NCI-H460 (cell line): ENCODE data around the gene EXT2. TPM values are rescaled to one million over a fixed set of nuclear protein-coding genes. Genes with fewer than 3 reads are reported as not detected.
A peak's percentile ranks its signal among the peaks of the same experiment; 100 is the strongest.

Source experiments
- DNase-seq: peaks from one replicate; pipeline ENCODE4 v3.0.0-alpha.2; 2016; ENCODE audit warnings: low read depth; ENCODE audit errors: extremely low read depth
- total RNA-seq: library from RNA; depleted of rRNA; stranded (reverse); fragments of >200 nt; shearing (Covaris generic); gene quantifications from 2 replicates; pipeline ENCODE4 v1.2.3, GENCODE V29; 2014

The EXT2 gene
- total RNA-seq, 1 experiment from 2014 or later = 63.8 TPM

GRCh38 chr11:44228379-44228778, 132.9 kb downstream of the EXT2 start:
- no peak for DNase-seq

DNA sequence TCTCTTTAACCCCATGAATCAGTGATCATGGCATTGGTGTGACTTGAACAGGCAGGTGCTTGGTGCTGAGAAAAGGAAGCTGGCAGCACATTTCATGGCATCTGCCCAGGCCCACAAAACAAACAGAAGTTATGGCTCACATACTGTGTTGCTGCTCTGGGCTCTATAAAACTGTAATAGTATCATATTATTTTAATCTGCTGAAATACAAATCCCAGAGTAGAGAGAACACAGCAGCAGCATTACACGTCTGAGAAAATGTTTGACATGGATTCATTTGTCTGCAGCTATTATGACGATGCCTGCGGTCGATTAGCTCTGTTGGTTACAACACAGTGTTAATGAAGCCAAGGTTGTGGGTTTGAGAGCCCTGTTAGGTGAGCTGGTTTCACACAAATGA, 133.6 kb downstream of the EXT2 start:
- DNase-seq = no peak

DNA sequence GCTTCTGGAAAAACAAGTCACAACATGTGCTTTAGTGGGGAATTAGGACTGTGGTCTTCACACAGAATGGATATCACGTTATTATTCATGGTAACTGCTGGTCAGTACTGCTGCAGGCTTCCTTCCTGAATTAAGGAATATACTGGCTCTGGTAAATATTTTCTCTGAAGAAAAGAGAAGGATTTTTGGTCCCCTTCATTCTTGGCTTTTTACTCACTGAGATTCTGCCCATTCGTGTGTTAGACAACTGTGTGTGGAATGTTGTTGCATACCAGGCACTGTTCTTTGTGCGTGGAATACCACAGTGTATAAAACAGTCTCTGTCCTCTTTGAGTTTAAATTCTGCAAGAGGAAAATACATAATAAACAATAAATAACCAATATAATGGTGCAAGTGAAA, 134.1 kb downstream of the EXT2 start:
- DNase-seq = no peak

GRCh38 chr11:44235765-44236201, 140.3 kb downstream of the EXT2 start:
- DNase-seq = no peak

DNA sequence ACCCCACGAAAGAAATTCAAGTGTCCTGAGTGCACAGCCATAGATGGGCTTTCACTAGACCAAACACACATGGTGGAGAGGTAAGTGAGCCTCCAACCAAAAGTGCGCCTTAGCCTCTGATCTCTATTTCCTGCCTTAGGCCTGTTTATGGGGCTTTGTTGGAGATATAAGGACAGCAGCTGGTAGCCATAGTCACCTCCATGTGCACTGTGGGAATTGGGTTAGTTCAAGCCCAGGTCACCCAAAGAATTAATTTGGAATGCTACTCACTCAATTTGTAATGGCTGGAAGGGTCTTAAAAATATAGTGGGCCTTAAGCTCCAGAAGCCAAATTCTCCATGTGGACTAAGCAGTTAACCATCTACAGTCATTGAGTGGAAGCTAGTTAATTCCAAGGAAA, 140.8 kb downstream of the EXT2 start:
- no peak for DNase-seq

DNA sequence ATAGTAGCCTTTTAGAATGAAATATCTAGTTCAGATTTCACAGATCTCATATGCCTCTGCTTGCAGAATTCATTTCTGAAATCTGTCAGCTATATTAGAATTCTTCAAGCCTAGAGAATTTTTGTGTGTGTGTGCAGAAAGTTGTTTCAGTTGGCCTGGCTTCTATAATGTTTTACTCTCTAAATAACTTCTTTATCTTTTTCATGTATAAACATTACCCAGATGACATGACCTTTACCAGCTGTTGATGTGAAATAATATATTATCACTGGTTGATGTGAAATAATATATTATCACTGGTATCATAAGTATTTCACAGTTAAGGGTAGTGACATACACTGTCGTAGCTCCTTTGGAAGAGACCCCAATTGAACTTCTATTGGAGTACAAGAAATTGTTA, 141.7 kb downstream of the EXT2 start:
- DNase-seq = no peak

DNA sequence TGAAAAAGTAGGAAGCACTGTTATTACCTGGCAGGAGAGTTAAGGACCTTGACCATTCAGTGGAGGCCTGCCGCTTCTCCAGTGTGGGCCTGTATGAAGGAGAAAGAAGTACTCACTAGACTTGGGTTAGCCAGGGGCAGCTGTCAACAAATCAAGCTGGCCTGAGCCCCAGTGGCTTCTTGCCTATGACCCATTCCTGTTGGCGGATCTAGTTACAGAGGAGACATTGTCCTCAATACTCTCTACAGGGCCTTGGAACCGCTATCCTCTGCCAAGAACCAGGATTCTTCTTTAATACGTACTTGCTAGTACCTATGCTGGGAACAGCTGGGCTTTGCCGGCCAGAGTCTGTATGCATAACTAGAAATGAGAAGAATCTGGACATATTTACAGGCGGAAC, 146.4 kb downstream of the EXT2 start:
- DNase-seq = no peak

DNA sequence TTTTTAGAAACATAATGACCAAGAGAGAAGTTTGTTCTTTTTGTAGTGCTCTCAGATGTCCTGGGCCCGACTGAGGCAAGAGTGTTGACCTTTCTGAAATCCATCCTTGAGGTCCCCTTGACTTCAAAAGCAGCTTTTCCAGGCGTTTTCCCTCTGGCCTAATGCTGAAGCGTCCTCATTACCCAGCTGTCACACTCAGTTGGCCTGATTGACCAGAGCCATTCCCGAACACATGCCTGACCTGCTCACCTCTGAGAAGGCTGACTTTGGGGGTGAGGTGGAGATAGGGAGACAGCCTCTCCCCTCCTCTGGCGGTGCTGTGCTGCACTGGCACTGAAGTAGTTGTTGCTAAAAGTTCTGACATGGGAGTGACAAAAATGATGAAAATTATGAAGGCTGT, 147.6 kb downstream of the EXT2 start:
- no peak for DNase-seq

GRCh38 chr11:44243595-44244343, 148.3 kb downstream of the EXT2 start:
- peak; percentile 11 for DNase-seq

GRCh38 chr11:44244639-44245310, 149.3 kb downstream of the EXT2 start:
- DNase-seq = no peak

DNA sequence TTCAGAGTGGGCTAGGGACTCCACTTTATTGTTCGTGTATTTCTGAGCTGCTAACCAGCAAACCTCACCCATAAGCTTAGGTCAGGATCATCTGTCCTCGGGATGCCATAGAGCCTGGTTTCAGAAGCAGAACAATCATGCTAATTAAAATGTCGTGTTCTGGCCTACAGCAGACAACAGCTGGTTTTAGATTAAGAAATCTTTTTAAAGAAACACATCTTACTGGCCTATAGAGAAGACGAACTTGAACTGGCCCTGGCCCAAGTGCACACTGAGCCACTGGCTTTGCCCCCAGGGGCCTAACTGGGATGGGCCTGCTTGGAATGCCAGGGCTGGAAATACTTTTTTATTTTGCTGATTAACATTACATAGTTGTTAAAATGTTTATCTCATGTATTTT, 151.2 kb downstream of the EXT2 start:
- DNase-seq = no peak

DNA sequence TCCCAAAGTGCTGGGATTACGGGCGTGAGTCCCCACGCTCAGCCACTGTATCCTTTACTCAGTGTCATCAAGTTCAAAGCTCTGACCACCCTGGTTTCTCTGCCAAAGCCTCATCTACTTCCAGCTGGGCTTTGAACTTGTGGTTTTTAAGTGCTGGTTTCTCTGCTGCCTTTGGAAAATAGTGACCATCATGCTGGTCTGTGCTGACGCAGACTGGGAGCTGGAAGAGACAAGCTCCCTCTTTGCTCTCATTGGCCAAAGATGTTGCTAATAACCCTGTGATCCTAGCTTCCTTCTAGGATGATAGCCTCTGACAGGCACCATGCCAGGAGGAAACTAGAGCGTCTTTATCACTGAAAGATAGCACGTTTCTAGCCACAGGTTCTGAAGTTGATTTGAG, 152.0 kb downstream of the EXT2 start:
- no peak for DNase-seq

DNA sequence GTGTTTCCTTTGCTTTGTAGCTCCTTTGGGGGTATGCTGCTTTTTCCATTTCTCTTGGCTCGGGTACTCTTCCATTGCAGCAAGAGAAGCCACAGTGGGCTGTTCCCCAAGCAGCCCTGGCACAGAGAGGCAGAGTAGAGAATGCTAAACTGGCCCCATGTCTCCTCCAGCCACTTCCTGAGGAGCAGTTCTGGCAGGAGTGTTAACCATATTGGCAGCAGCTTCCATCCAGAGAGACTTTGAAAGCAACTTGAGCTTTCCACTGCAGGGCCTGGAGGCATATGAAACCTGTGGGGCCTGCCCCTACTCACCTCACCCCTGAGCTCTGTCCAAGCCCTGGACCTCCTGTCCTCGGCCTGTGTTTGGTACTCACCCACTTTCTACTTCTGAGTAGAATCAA, 152.6 kb downstream of the EXT2 start:
- no peak for DNase-seq

- no peak for DNase-seq
Measured at GRCh38 chr11:44250421-44250820, 154.9 kb downstream of the EXT2 start.

GRCh38 chr11:44252999-44253602, 157.6 kb downstream of the EXT2 start:
- DNase-seq = no peak

DNA sequence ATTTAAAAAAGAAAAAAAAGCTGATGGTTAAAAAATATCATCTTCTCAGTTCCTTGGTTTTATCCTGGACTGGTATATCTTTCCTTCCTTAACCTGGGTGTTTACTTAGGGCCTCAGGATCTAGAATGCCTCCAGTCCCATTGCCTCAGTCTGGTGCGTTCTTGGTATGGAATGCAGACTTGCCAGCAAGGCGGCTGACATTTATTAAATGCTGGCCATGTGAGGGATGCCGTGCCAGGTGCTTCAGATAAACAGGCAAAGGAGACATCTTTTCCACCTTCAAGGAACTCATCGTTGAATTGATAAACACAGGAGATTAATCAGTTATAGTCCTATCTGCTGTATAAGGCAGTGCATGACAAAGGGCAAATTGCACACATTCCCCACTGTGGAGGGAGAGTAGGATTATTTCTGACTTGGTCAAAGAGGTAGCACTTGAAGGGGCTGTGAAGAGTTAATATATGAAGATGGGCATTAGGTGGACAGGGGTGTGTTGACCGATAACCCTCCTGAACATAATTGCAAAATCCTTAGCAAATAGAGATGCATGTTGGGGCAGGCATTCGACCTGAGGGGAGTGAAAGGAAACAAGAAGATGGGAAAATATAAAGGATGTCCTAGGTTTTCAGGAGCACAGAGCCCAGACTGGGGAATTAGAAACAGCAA, 160.1 kb downstream of the EXT2 start:
- no peak for DNase-seq

- no peak for DNase-seq
Measured at GRCh38 chr11:44256673-44257291, 161.3 kb downstream of the EXT2 start.

- DNase-seq = no peak
Measured at GRCh38 chr11:44257338-44258189, 162.1 kb downstream of the EXT2 start.

- no peak for DNase-seq
Measured at GRCh38 chr11:44258190-44258489, 162.7 kb downstream of the EXT2 start.

DNA sequence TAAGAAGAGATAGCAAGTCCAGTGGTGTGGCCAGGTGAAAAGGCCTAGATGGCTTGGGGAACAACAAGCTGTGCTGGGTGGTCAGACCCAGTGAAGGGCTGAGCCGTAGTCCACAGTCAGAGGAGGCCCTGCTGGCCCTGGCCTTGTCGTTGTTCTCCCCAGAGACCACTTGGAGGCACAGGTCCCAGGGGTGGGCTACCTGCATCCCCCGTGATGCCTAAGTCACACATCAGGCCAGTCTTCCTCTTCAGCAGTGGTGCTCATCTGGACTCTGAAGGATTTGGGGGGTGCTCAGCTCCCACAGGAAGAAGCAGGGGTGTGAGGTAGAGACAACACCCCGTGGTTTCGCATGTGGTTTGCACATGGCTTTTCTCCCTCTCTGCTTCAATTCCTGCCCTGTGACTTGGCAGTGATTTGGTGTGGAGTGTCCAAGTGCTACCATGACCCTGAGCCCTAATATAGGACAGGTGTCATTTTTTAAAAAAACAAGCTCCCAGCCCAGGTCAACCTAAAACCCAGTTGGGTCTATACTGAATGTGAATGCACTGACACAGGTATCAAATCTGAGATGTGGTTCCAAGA, 163.5 kb downstream of the EXT2 start:
- no peak for DNase-seq
